Stomach (tissue), 9 donors: ENCODE results near the gene C1orf21. TPM values are rescaled to one million over a fixed set of nuclear protein-coding genes. Genes with fewer than 3 reads are reported as not detected.

ENCODE experiments used
- DNase-seq, 2 donors: peaks; one replicate each; pipeline versions ENCODE4 v3.0.0 to v3.0.0-alpha.2; 2013 to 2019
- H3K27ac ChIP-seq, 5 donors: fragments of 200-600 bp in 4 of 5; sonication (generic) in 4 of 5; one replicate each; pipeline ENCODE4 v1.5.1; 2013 to 2019; ENCODE audit warnings: mild to moderate bottlenecking in 1 of 5, moderate library complexity in 1 of 5
- H3K27me3 ChIP-seq, 3 donors: fragments of 200-600 bp; sonication (generic); one replicate each; pipeline ENCODE4 v1.5.1; 2017 to 2019; ENCODE audit warnings: mixed run types in 1 of 3
- H3K36me3 ChIP-seq, 4 donors: fragments of 200-600 bp; sonication (generic); 1 replicate in 3 of 4; 2 replicates in 1 of 4; pipeline ENCODE4 v1.5.1; 2016 to 2019
- H3K4me1 ChIP-seq, 4 donors: fragments of 200-600 bp; sonication (generic); one replicate each; pipeline ENCODE4 v1.5.1; 2016 to 2019
- H3K4me3 ChIP-seq, 4 donors: fragments of 200-600 bp; sonication (generic) in 3 of 4; one replicate each; pipeline ENCODE4 v1.5.1; 2016 to 2019; ENCODE audit warnings: mild to moderate bottlenecking in 1 of 4
- H3K9me3 ChIP-seq, 4 donors: fragments of 200-600 bp; sonication (generic); one replicate each; pipeline ENCODE4 v1.5.1; 2016 to 2019
- CTCF ChIP-seq, 7 experiments: fragments of 450-650 bp in 4 of 7; fragments of 200-600 bp in 3 of 7; sonication (generic) in 3 of 7; IDR thresholded peaks; one replicate each; pipeline ENCODE4 v1.5.1; 2016 to 2019; ENCODE audit warnings: antibody characterized with exemption in 7 of 7, control low read depth in 2 of 7, mild to moderate bottlenecking in 1 of 7
- EP300 ChIP-seq: sonication (generic); formaldehyde crosslinking; IDR thresholded peaks from one replicate; pipeline ENCODE4 v1.6.1; 2017; ENCODE audit warnings: antibody characterized with exemption
- POLR2A ChIP-seq, 4 donors: fragments of 450-650 bp; IDR thresholded peaks; one replicate each; pipeline ENCODE4 v1.6.1; 2016; ENCODE audit warnings: antibody characterized with exemption in 4 of 4, control low read depth in 2 of 4, mild to moderate bottlenecking in 1 of 4, moderate library complexity in 1 of 4
- POLR2AphosphoS5 ChIP-seq, 3 donors: sonication (generic); formaldehyde crosslinking; IDR thresholded peaks; one replicate each; pipeline ENCODE4 v1.6.1; 2016; ENCODE audit warnings: antibody characterized with exemption in 3 of 3
- WGBS, 5 donors: extraction: QIAGEN DNeasy Blood & Tissue Kit in 3 of 5; methylation state at CpG; one replicate each; pipeline versions ENCODE4 v1.1.5 to v1.1.7; 2013 to 2018; 5-methylcytosine and 5-hydroxymethylcytosine counted together
- intact Hi-C: fragments of 100-400 bp; cut with DNase I; formaldehyde crosslinking; loops from one replicate; pipeline ENCODE4 v1.15.1; 2023; ENCODE audit warnings: low total_unique reads
- polyA plus RNA-seq, 3 donors: library from polyadenylated mRNA; stranded (reverse); fragments of 200-250 nt; gene quantifications; one replicate each; pipeline ENCODE4 v1.2.3, GENCODE V29; 2013
- total RNA-seq, 5 donors: library from RNA; depleted of rRNA; stranded (reverse); fragments of >200 nt; gene quantifications; one replicate each; pipeline versions ENCODE4 v1.1.0 to v1.2.3, GENCODE V29; 2014 to 2016
- donor health status: healthy with polysubstance abuse.
- donor health status: Bipolar disorder and iron deficiency.
- donor health status: healthy.

Gene C1orf21
- total and polyA plus RNA-seq, 8 donors: 10.1 to 114 (median 37.4) TPM

GRCh38 chr1:184558691-184559090 lies 171.9 kb downstream of the C1orf21 start:
- TF ChIP-seq POLR2AphosphoS5 (IDR thresholded peaks at IDR 0.05): no peak
- TF ChIP-seq POLR2A (IDR thresholded peaks at IDR 0.05): no peak
- TF ChIP-seq EP300: no peak
- TF ChIP-seq CTCF (IDR thresholded peaks at IDR 0.05): no peak
- DNase-seq: no peak
- no peaks in the 10 kb centered on the region for H3K27me3 ChIP-seq
- H3K9me3 ChIP-seq: no peaks in the 10 kb centered on the region
- intact Hi-C loops: no loop called here
- no peaks in the 10 kb centered on the region for H3K36me3 ChIP-seq
- H3K4me1 ChIP-seq: peaks cover 5 to 37% (median 25%) of the 10 kb centered on the region in 4 donors
- H3K27ac ChIP-seq: no peak overlapping the region
- H3K4me3 ChIP-seq: no peak overlapping the region

GRCh38 chr1:184559117-184559713 lies 172.4 kb downstream of the C1orf21 start:
- Histone ChIP-seq H3K9me3 (no peaks in the 10 kb centered on the region), H3K36me3 (no peaks in the 10 kb centered on the region), H3K4me3 (no peak overlapping the region), H3K27ac (no peak overlapping the region), H3K4me1 (peaks cover 5 to 40% (median 25%) of the 10 kb centered on the region in 4 donors), H3K27me3 (no peaks in the 10 kb centered on the region)
- intact Hi-C loops: no loop called here
- TF ChIP-seq EP300 (no peak), POLR2A (IDR thresholded peaks at IDR 0.05) (no peak), POLR2AphosphoS5 (IDR thresholded peaks at IDR 0.05) (no peak), CTCF (IDR thresholded peaks at IDR 0.05) (no peak)
- DNase-seq: no peak
- WGBS, 5 donors: 81 to 100% (median 95%) methylated on average over 1 of the region's 1 CpG

GRCh38 chr1:184562806-184563205 lies 176.0 kb downstream of the C1orf21 start:
- DNase-seq: no peak
- Histone ChIP-seq H3K27me3 (no peaks in the 10 kb centered on the region), H3K4me1 (peaks cover 5 to 40% (median 21%) of the 10 kb centered on the region in 4 donors), H3K9me3 (no peaks in the 10 kb centered on the region), H3K36me3 (no peaks in the 10 kb centered on the region), H3K4me3 (no peak overlapping the region), H3K27ac (peak overlapping the region in 2 of 5 donors; percentile 16 to 69)
- 12 to 30% (median 19%) methylated on average over 1 of the region's 1 CpG for WGBS, 5 donors
- TF ChIP-seq EP300: no peak
- no peak for TF ChIP-seq CTCF (IDR thresholded peaks at IDR 0.05)
- no peak for TF ChIP-seq POLR2A (IDR thresholded peaks at IDR 0.05)
- TF ChIP-seq POLR2AphosphoS5 (IDR thresholded peaks at IDR 0.05): no peak
- intact Hi-C loops: no loop called here

GRCh38 chr1:184563308-184563707 lies 176.5 kb downstream of the C1orf21 start:
- H3K27ac ChIP-seq: peak overlapping the region in 1 of 5 donors; percentile 44
- intact Hi-C loops: no loop called here

More at GRCh38 chr1:184563308-184563707, 176.5 kb downstream of the C1orf21 start:
- Histone ChIP-seq H3K4me3 (no peak overlapping the region), H3K27me3 (no peaks in the 10 kb centered on the region), H3K36me3 (no peaks in the 10 kb centered on the region), H3K4me1 (peaks cover 5 to 40% (median 21%) of the 10 kb centered on the region in 4 donors), H3K9me3 (no peaks in the 10 kb centered on the region)
- DNase-seq: peak in 1 of 2 donors; percentile 61
- WGBS, 5 donors: 13 to 24% (median 15%) methylated on average over 1 of the region's 1 CpG
- TF ChIP-seq EP300: no peak
- TF ChIP-seq CTCF (IDR thresholded peaks at IDR 0.05): peak in 4 of 7 experiments; percentile 15 to 56 (median 41)
- no peak for TF ChIP-seq POLR2A (IDR thresholded peaks at IDR 0.05)
